ENCODE measurements around the gene ROMO1.

Gene ROMO1

DNA sequence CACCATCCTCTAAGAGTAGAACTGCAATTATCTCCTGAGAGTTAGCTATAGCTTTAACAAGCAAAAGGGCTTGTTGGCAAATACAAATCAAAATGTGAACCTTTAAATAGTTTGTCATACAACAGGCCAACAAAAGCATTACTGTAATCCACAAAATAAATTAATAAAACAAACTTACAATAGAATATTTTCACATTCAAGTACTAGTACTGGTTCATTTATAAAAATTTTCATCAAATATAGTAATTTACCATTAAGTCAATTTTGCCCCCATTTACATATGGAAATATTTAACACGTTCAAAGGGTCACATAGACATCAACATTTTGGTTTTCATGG lies 33.4 kb downstream of the ROMO1 start:
- no peak overlapping the region for H3K4me3 ChIP-seq (ENCODE audit: low read depth, low read length)
- TF ChIP-seq, protein P1, sequence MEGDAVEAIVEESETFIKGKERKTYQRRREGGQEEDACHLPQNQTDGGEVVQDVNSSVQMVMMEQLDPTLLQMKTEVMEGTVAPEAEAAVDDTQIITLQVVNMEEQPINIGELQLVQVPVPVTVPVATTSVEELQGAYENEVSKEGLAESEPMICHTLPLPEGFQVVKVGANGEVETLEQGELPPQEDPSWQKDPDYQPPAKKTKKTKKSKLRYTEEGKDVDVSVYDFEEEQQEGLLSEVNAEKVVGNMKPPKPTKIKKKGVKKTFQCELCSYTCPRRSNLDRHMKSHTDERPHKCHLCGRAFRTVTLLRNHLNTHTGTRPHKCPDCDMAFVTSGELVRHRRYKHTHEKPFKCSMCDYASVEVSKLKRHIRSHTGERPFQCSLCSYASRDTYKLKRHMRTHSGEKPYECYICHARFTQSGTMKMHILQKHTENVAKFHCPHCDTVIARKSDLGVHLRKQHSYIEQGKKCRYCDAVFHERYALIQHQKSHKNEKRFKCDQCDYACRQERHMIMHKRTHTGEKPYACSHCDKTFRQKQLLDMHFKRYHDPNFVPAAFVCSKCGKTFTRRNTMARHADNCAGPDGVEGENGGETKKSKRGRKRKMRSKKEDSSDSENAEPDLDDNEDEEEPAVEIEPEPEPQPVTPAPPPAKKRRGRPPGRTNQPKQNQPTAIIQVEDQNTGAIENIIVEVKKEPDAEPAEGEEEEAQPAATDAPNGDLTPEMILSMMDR (IDR thresholded peaks at IDR 0.05; ENCODE audit: control insufficient read depth, extremely low read depth, insufficient read depth) = no peak
- no peak for DNase-seq (ENCODE audit: low read depth)

DNA sequence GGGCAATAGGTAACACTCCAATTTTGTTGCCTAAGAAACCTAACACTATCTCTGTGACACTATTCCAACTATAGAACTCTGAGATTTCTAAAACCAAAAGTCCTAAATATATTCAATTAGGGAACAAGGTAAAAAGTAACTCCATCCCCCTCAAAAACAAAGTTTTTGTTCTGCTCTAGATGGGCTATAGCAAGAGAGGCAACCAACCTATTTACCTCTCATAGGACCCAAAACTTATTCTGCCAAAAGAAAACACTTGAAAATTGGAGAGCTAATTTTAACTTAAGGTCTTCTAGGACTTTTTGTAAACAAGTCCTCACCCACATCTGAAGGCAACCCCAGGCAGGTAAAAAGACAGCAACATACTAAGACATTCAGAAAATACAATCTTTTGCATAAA lies 35.2 kb downstream of the ROMO1 start:
- TF ChIP-seq, protein P1 (IDR thresholded peaks at IDR 0.05; ENCODE audit: control insufficient read depth, extremely low read depth, insufficient read depth) = no peak
- no peak overlapping the region for H3K4me3 ChIP-seq (ENCODE audit: low read depth, low read length)
- DNase-seq (ENCODE audit: low read depth) = no peak

DNA sequence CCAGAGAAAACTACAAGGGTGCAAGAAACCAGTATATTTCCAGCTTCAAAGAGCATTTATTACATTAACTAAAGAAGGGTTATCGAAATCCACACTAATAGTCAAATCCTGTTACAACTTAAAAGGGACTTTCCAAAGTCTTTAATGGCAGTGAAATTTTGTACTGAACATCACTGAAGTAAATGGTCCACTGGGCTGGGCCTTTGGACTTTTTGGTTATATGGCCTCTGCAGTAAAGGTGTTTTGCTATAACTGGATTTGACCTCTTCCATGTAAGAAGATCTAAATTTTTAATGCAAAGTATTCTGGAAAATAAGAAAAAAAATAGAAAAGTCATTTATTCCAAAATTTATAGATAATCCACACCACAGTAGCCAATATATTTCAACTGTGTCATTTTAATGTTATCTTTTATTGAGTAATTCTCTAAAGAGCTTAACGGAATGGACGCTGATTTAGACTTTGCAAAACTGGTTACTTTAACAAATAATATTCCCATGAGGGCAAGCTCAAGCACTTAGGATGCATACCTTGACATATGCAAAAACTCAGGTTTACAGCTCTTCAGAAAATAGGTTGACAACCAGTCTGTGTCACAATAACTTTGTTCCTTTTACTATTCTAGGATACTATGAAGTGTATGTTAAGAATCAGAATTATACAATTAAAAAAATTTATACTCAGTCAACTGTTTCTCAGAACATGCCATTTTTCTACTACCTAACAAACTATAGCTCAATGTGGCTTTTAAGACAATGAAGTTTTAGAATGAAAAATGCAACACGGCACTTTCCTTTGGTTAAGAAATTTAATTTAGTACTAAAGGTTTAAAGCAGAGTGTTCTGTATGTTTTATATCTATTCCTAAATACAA lies 35.8 kb downstream of the ROMO1 start:
- TF ChIP-seq, protein P1 (IDR thresholded peaks at IDR 0.05; ENCODE audit: control insufficient read depth, extremely low read depth, insufficient read depth) = no peak
- H3K4me3 ChIP-seq (ENCODE audit: low read depth, low read length) = no peak overlapping the region
- no peak for DNase-seq (ENCODE audit: low read depth)

DNA sequence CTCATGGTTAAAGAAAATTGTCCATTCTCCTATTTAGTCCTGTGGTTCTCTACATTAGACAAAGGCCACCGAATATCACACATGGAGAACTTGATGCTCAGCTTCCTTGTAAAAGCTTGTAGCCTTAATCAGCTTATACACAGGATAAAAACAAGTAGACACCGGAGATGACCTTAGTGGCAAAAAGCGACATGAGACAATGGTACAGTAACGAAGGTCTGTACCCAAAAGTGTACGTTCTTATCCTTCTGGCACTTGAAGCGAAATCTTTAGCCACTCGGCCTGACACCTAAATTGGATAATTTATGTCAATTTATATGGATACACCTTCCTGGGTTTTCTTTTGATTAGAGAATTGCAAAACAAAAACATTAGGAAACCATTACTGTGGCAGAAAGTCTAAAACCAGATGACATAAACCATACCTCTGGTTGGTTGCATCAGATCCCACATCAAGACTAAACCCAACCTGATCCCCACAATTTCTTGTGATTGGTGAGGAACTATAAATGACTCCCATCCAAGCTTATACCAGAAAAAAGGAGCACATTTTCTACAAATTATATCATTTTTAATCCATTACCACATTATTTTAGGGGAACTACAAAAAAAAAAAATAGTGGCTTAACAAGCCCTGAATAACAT lies 36.7 kb downstream of the ROMO1 start:
- TF ChIP-seq, protein P1 (IDR thresholded peaks at IDR 0.05; ENCODE audit: control insufficient read depth, extremely low read depth, insufficient read depth) = no peak
- H3K4me3 ChIP-seq (ENCODE audit: low read depth, low read length) = no peak overlapping the region
- DNase-seq (ENCODE audit: low read depth) = no peak

DNA sequence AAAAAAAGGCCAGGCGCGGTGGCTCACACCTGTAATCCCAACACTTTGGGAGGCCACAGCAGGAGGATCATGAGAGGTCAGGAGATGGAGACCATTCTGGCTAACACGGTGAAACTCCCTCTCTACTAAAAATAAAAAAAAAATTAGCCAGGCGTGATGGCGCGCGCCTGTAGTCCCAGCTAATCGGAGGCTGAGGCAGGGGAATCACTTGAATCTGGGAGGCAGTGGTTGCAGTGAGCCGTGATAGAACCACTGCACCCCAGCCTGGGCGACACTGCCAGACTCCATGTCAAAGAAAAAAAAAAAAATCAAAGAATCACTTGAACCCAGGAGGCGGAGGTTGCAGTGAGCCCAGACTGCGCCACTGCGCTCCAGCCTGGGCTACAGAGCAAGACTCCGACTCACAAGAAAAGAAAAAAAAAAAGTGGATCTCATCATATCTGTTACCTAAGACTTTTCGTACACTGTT lies 38.7 kb downstream of the ROMO1 start:
- H3K4me3 ChIP-seq (ENCODE audit: low read depth, low read length) = no peak overlapping the region
- DNase-seq (ENCODE audit: low read depth) = no peak
- TF ChIP-seq, protein P1 (IDR thresholded peaks at IDR 0.05; ENCODE audit: control insufficient read depth, extremely low read depth, insufficient read depth) = no peak

DNA sequence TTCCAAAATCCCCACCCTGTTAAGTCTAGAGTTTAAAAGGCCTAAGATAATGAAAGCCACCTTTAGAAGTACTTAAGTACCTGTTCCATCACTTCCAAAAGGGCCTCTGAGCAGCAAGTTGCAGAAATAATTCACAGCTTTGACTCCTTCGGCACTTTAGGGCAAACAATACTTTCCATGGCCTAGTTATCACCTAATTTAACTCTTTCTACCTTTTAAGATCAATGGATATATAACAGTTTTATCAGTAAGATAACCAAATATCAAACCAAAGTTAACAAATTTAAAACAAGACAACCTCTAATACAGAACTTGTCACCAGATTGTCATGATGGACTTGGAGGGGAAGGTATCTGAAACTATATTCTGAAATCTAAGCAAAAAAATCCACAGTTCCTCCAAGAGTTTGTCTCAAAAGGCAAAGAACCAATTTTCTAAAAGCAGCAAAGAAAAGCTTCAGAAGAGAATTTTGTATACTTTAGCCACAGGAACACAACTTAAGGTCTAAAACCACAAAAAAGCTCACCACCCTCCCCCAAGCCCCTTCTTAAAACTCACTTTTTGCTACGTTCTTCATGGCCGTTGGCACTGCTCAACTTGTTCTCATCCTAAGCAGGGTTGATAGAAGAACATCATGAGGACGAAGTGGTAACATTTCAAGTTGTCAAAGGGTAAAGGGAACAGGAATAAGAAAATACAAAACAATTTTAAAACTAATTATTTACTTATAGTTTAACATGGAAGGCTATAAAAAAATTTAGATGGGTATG lies 39.4 kb downstream of the ROMO1 start:
- H3K4me3 ChIP-seq (ENCODE audit: low read depth, low read length) = no peak overlapping the region
- TF ChIP-seq, protein P1 (IDR thresholded peaks at IDR 0.05; ENCODE audit: control insufficient read depth, extremely low read depth, insufficient read depth) = no peak
- DNase-seq (ENCODE audit: low read depth) = no peak
